GM19372 (cell line): ENCODE measurements around the gene RAB7A.

Experiments
- ATAC-seq: cut with Tn5 transposase; IDR thresholded peaks from one replicate; pipeline ENCODE4 v1.9.1; 2021; ENCODE audit warnings: mild to moderate bottlenecking, low read depth, moderate library complexity; ENCODE audit not compliant: unreplicated experiment

The RAB7A gene

GRCh38 chr3:128784843-128785242 is 58.9 kb downstream of the RAB7A start:
- ATAC-seq, result no peak

- no peak for ATAC-seq
Measured at GRCh38 chr3:128786434-128787020, 60.5 kb downstream of the RAB7A start.

- no peak for ATAC-seq
Measured at GRCh38 chr3:128787256-128788253, 61.6 kb downstream of the RAB7A start.

GRCh38 chr3:128788268-128788869 is 62.4 kb downstream of the RAB7A start:
- no peak for ATAC-seq

GRCh38 chr3:128794067-128794768 is 68.2 kb downstream of the RAB7A start:
- ATAC-seq, result no peak

GRCh38 chr3:128794770-128795649 is 69.0 kb downstream of the RAB7A start:
- ATAC-seq, result no peak

GRCh38 chr3:128799653-128800052 is 73.7 kb downstream of the RAB7A start:
- no peak for ATAC-seq

GRCh38 chr3:128800241-128801187 is 74.5 kb downstream of the RAB7A start:
- ATAC-seq, result no peak

GRCh38 chr3:128801779-128802380 is 75.9 kb downstream of the RAB7A start:
- no peak for ATAC-seq

GRCh38 chr3:128803307-128803706 is 77.3 kb downstream of the RAB7A start:
- no peak for ATAC-seq

- peak; percentile 95 for ATAC-seq
Measured at GRCh38 chr3:128804017-128804810, 78.2 kb downstream of the RAB7A start.

GRCh38 chr3:128804811-128805155 is 78.8 kb downstream of the RAB7A start:
- ATAC-seq, result no peak

- no peak for ATAC-seq
Measured at GRCh38 chr3:128805772-128806171, 79.8 kb downstream of the RAB7A start.

GRCh38 chr3:128806588-128806987 is 80.6 kb downstream of the RAB7A start:
- ATAC-seq, result no peak

GRCh38 chr3:128807186-128807830 is 81.3 kb downstream of the RAB7A start:
- ATAC-seq, result no peak

- no peak for ATAC-seq
Measured at GRCh38 chr3:128808672-128809071, 82.7 kb downstream of the RAB7A start.

- no peak for ATAC-seq
Measured at GRCh38 chr3:128813097-128813496, 87.1 kb downstream of the RAB7A start.
